WTC11 (cell line): ENCODE measurements around the gene SP140. TPM values are rescaled to one million over a fixed set of nuclear protein-coding genes. Genes with fewer than 3 reads are reported as not detected.
"Not testable (repeated sequence)": the region's sequence is repeated elsewhere in the genome, so short reads cannot be mapped to it uniquely, and the experiment has no call there.

ENCODE experiments used
- ATAC-seq: fragments of 200-7000 bp; cut with Tn5 transposase; 2 replicates; pipeline ENCODE4 v1.10.0; 2021; ENCODE audit warnings: mild to moderate bottlenecking, moderate library complexity
- CTCF ChIA-PET: fragments of 300-600 bp; sonication (Branson Sonifier 250); formaldehyde crosslinking; loops from one replicate; lab custom pipeline; 2021; ENCODE audit warnings: antibody characterized with exemption; lab: Charles Lee
- POLR2A ChIA-PET: fragments of 350-600 bp; sonication (Branson Sonifier 250); formaldehyde crosslinking; loops from one replicate; lab custom pipeline; 2021; ENCODE audit warnings: antibody characterized with exemption; lab: Charles Lee
- DNase-seq: peaks from one replicate; pipeline ENCODE4 v3.0.0; 2021; ENCODE audit warnings: low spot score
- H3K27ac Mint-ChIP-seq: 2 replicates; pipeline ENCODE4 v1.8.0; 2021; ENCODE audit warnings: mixed read lengths
- H3K27me3 Mint-ChIP-seq: 2 replicates; pipeline ENCODE4 v1.8.0; 2021; ENCODE audit warnings: low read depth, mild to moderate bottlenecking, moderate library complexity, mixed read lengths
- H3K36me3 Mint-ChIP-seq: 2 replicates; pipeline ENCODE4 v1.8.0; 2021; ENCODE audit warnings: mixed read lengths
- H3K4me1 Mint-ChIP-seq: 2 replicates; pipeline ENCODE4 v1.8.0; 2022; ENCODE audit warnings: mixed read lengths
- H3K4me3 Mint-ChIP-seq: 2 replicates; pipeline ENCODE4 v1.8.0; 2021; ENCODE audit warnings: mild to moderate bottlenecking, moderate library complexity, mixed read lengths
- H3K9me3 Mint-ChIP-seq: 2 replicates; pipeline ENCODE4 v1.8.0; 2021; ENCODE audit warnings: mixed read lengths
- CREM ChIP-seq: sonication (generic); formaldehyde crosslinking; IDR thresholded peaks from 2 replicates; pipeline ENCODE4 v1.8.1; 2022; ENCODE audit warnings: mild to moderate bottlenecking, missing genetic modification reagents, moderate library complexity
- ESRRA ChIP-seq: sonication (generic); formaldehyde crosslinking; IDR thresholded peaks from 2 replicates; pipeline ENCODE4 v1.8.1; 2022; ENCODE audit warnings: mild to moderate bottlenecking, missing genetic modification reagents, borderline replicate concordance
- GRHL2 ChIP-seq: fragments of 250-450 bp; sonication (Bioruptor Pico); IDR thresholded peaks from 2 replicates; pipeline ENCODE4 v1.8.0; 2022; ENCODE audit warnings: mild to moderate bottlenecking, moderate library complexity; ENCODE audit not compliant: insufficient replicate concordance, severe bottlenecking
- GTF2I ChIP-seq: fragments of 250-450 bp; sonication (Bioruptor Pico); conservative IDR thresholded peaks from 2 replicates; pipeline ENCODE4 v1.4.0; 2021; ENCODE audit warnings: mild to moderate bottlenecking
- IRF2 ChIP-seq: sonication (generic); formaldehyde crosslinking; IDR thresholded peaks from 2 replicates; pipeline ENCODE4 v1.8.0; 2022; ENCODE audit warnings: low read depth, missing genetic modification reagents, borderline replicate concordance
- MYBL2 ChIP-seq: sonication (generic); formaldehyde crosslinking; IDR thresholded peaks from 2 replicates; pipeline ENCODE4 v1.8.1; 2023; ENCODE audit warnings: mild to moderate bottlenecking, moderate library complexity, missing genetic modification reagents
- NR2C2 ChIP-seq: sonication (generic); formaldehyde crosslinking; IDR thresholded peaks from 2 replicates; pipeline ENCODE4 v1.8.0; 2022; ENCODE audit warnings: mild to moderate bottlenecking, missing genetic modification reagents
- SMAD4 ChIP-seq: sonication (generic); formaldehyde crosslinking; IDR thresholded peaks from 2 replicates; pipeline ENCODE4 v1.8.0; 2022; ENCODE audit warnings: mild to moderate bottlenecking, missing genetic modification reagents
- TP53 ChIP-seq: sonication (generic); formaldehyde crosslinking; IDR thresholded peaks from 2 replicates; pipeline ENCODE4 v1.8.1; 2023; ENCODE audit warnings: mild to moderate bottlenecking, missing genetic modification reagents
- ZBTB21 ChIP-seq: sonication (generic); formaldehyde crosslinking; IDR thresholded peaks from 2 replicates; pipeline ENCODE4 v1.8.1; 2023; ENCODE audit warnings: mild to moderate bottlenecking, missing genetic modification reagents, borderline replicate concordance
- ZNF317 ChIP-seq: sonication (generic); formaldehyde crosslinking; IDR thresholded peaks from 2 replicates; pipeline ENCODE4 v1.8.1; 2023; ENCODE audit warnings: low read depth, mild to moderate bottlenecking, moderate library complexity, missing genetic modification reagents, borderline replicate concordance
- ZNF425 ChIP-seq: fragments of 250-450 bp; sonication (Bioruptor Pico); conservative IDR thresholded peaks from 2 replicates; pipeline ENCODE4 v1.9.0; 2021; ENCODE audit warnings: mild to moderate bottlenecking
- total RNA-seq: library from RNA; stranded (reverse); gene quantifications from 3 replicates; pipeline ENCODE4 v1.2.3, GENCODE V29; 2021
- TF ChIP-seq, protein P1 (sequence below): sonication (generic); formaldehyde crosslinking; IDR thresholded peaks from 2 replicates; pipeline ENCODE4 v1.8.1; 2022; ENCODE audit warnings: mild to moderate bottlenecking, missing genetic modification reagents, moderate library complexity, borderline replicate concordance
- TF ChIP-seq, protein P2 (sequence below): fragments of 250-450 bp; sonication (Bioruptor Pico); IDR thresholded peaks from 2 replicates; pipeline ENCODE4 v2.1.2; 2022; ENCODE audit warnings: mild to moderate bottlenecking, moderate library complexity

SP140 gene
- total RNA-seq, 1 experiment from 2014 or later = 0.66 TPM

DNA sequence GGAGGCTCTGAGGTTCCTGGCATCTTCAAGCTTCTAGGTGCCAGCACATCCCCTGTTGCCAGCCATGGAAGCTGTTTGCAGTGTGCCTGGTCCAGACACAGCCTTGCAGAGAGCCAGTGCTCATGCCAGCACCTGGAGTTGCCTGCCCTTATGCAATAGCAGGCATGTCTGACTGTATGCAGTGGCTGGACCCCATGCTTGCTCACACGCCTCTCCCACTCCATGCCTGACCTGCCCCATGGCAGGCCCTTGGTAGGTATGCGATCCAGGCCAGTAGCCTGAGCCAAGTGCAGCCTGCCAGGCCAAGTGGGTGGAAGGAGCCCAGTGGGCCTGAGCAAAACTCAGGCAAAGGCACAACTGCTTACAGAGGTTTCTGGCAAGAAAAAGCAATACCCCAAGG, 81.9 kb downstream of the SP140 start (continued):
- TF ChIP-seq, protein P1, sequence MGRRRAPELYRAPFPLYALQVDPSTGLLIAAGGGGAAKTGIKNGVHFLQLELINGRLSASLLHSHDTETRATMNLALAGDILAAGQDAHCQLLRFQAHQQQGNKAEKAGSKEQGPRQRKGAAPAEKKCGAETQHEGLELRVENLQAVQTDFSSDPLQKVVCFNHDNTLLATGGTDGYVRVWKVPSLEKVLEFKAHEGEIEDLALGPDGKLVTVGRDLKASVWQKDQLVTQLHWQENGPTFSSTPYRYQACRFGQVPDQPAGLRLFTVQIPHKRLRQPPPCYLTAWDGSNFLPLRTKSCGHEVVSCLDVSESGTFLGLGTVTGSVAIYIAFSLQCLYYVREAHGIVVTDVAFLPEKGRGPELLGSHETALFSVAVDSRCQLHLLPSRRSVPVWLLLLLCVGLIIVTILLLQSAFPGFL (CRISPR knock-in tag) = no peak
- TF ChIP-seq MYBL2 (CRISPR knock-in tag) (no peak), TP53 (CRISPR knock-in tag) (no peak)

- Mint-ChIP-seq H3K27me3 (0 out of 2 replicates have a peak, but pooled peaks cover 3% of the 10 kb centered on the region), H3K4me3 (no peak overlapping the region), H3K9me3 (peaks cover 18% of the 10 kb centered on the region), H3K36me3 (peaks cover 15% of the 10 kb centered on the region), H3K27ac (no peak overlapping the region), H3K4me1 (peaks cover 15% of the 10 kb centered on the region)
- ATAC-seq = no peak
- CTCF ChIA-PET = no interaction called here
- POLR2A ChIA-PET = no interaction called here
- TF ChIP-seq GTF2I = no peak
- TF ChIP-seq SMAD4 (CRISPR knock-in tag) = no peak
- TF ChIP-seq, protein P2, sequence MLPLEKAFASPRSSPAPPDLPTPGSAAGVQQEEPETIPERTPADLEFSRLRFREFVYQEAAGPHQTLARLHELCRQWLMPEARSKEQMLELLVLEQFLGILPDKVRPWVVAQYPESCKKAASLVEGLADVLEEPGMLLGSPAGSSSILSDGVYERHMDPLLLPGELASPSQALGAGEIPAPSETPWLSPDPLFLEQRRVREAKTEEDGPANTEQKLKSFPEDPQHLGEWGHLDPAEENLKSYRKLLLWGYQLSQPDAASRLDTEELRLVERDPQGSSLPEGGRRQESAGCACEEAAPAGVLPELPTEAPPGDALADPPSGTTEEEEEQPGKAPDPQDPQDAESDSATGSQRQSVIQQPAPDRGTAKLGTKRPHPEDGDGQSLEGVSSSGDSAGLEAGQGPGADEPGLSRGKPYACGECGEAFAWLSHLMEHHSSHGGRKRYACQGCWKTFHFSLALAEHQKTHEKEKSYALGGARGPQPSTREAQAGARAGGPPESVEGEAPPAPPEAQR = no peak
- TF ChIP-seq CREM (CRISPR knock-in tag) = no peak
- TF ChIP-seq GRHL2 (CRISPR knock-in tag) = no peak
- no peak for TF ChIP-seq IRF2 (CRISPR knock-in tag)
- no peak for DNase-seq
Observed at GRCh38 chr2:230308402-230309000, 83.0 kb downstream of the SP140 start.

DNA sequence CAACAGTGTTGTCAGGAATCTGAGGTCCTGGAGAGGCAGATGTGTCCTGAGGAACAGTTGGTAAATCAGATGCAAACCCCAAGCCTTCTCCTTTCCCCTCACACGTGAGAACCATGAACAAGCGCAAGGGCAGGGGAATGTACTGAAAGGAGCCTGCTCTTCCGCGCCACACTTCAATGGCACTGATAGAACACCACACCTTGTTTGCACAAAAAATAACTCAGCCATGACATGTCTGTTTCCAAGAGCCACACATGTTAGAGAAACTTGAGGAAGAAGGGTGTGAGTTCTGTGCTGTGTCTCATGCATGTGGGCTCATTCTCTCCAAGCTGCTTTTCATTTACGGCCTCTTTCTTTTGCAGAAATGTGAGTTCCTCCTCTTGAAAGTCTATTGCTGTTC, 85.3 kb downstream of the SP140 start:
- H3K4me3 Mint-ChIP-seq, H3K27ac Mint-ChIP-seq, POLR2A ChIA-PET, DNase-seq, CTCF ChIA-PET, H3K27me3 Mint-ChIP-seq, H3K9me3 Mint-ChIP-seq, ATAC-seq, H3K36me3 Mint-ChIP-seq: not testable (repeated sequence)
- H3K4me1 Mint-ChIP-seq = peaks cover 15% of the 10 kb centered on the region

- H3K36me3 Mint-ChIP-seq, DNase-seq, CTCF ChIA-PET, H3K27me3 Mint-ChIP-seq, H3K4me3 Mint-ChIP-seq, POLR2A ChIA-PET, H3K9me3 Mint-ChIP-seq: not testable (repeated sequence)
- ATAC-seq = peak; percentile 74
- Mint-ChIP-seq H3K27ac (peak overlapping the region; percentile 65; the same call in 1 of the 2 replicates), H3K4me1 (peaks cover 15% of the 10 kb centered on the region)
Observed at GRCh38 chr2:230311634-230312033, 86.1 kb downstream of the SP140 start.

GRCh38 chr2:230312638-230313037, 87.1 kb downstream of the SP140 start:
- Mint-ChIP-seq H3K27ac (no peak overlapping the region), H3K4me3 (no peak overlapping the region; the same call in 1 of the 2 replicates), H3K9me3 (no peaks in the 10 kb centered on the region), H3K36me3 (no peaks in the 10 kb centered on the region), H3K4me1 (peaks cover 15% of the 10 kb centered on the region), H3K27me3 (no peaks in the 10 kb centered on the region)
- TF ChIP-seq, protein P1 (CRISPR knock-in tag) = no peak
- DNase-seq = no peak
- ChIA-PET POLR2A (no interaction called here), CTCF (no interaction called here)
- no peak for ATAC-seq

DNA sequence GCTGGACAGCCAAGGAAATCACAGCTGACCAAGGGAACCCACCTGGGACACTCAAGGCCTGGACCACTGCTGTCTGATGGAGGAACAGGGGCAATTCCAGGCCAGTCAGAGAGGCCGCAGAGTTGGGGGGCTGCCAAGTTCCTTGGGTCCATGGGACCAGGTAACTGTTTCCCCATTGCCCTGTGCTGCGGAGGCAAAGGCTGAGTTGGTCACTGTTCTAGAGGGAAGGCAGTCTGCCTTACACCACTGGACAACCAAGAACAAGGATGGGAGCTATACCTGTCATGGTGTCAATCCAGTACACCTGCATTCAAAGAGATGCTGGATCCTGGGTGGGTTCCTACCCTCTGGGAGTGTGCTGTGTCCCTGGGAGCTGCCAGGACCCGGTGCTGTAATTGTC, 91.8 kb downstream of the SP140 start:
- peaks cover 15% of the 10 kb centered on the region for H3K36me3 Mint-ChIP-seq
- DNase-seq (no peak), ATAC-seq (no peak)
- no peak overlapping the region for H3K27ac Mint-ChIP-seq
- POLR2A ChIA-PET = no interaction called here
- peaks cover 21% of the 10 kb centered on the region for H3K9me3 Mint-ChIP-seq
- H3K27me3 Mint-ChIP-seq = no peaks in the 10 kb centered on the region; the same call in 1 of the 2 replicates
- H3K4me3 Mint-ChIP-seq = no peak overlapping the region
- no peak for TF ChIP-seq IRF2 (CRISPR knock-in tag)
- TF ChIP-seq ZNF317 (CRISPR knock-in tag) = no peak
- TF ChIP-seq TP53 (CRISPR knock-in tag) = no peak
- TF ChIP-seq ZNF425 = no peak
- TF ChIP-seq ZBTB21 = no peak
- no peak for TF ChIP-seq NR2C2 (CRISPR knock-in tag)
- no peak for TF ChIP-seq ESRRA
- CTCF ChIA-PET = interaction anchor here (2.4 kb wide), 1 partner anchor 157 kb away, joined by 9 read pairs; no protein-coding TSS in a partner anchor
- H3K4me1 Mint-ChIP-seq = 0 out of 2 replicates have a peak, but pooled peaks cover 6% of the 10 kb centered on the region
